CD14-positive monocyte (primary cell): Measurements from ENCODE around the gene SUSD6. TPM values are rescaled to one million over a fixed set of nuclear protein-coding genes. Genes with fewer than 3 reads are reported as not detected.
A peak's percentile ranks its signal among the peaks of the same experiment; 100 is the strongest.

Experiments used
- DNase-seq, 3 donors: peaks; one replicate each; pipeline ENCODE4 v3.0.0-alpha.2; 2011 to 2022
- H2AFZ ChIP-seq: 2 replicates; pipeline ENCODE4 v1.6.0; 2012; ENCODE audit warnings: mild to moderate bottlenecking, low read depth, low read length, inconsistent platforms; ENCODE audit not compliant: insufficient read depth, poor library complexity, severe bottlenecking
- H3K27ac ChIP-seq, 2 donors: 1 replicate in 1 of 2; 2 replicates in 1 of 2; pipeline ENCODE4 v1.5.1; 2012 to 2013; ENCODE audit warnings: low read length in 2 of 2, control low read depth in 1 of 2, inconsistent platforms in 1 of 2, low read depth in 1 of 2, mild to moderate bottlenecking in 1 of 2
- H3K27me3 ChIP-seq, 2 donors: one replicate each; pipeline versions ENCODE4 v1.6.0 to v1.6.1; 2011 to 2013; ENCODE audit warnings: low read length in 2 of 2; ENCODE audit not compliant: control insufficient read depth in 2 of 2, insufficient read depth in 2 of 2
- H3K36me3 ChIP-seq, 2 donors: replicated peaks in 1 of 2; 1 replicate in 1 of 2; 2 replicates in 1 of 2; pipeline versions ENCODE4 v1.5.1 to v1.6.1; 2012 to 2013; ENCODE audit warnings: low read length in 2 of 2, control low read depth in 1 of 2, inconsistent platforms in 1 of 2, mild to moderate bottlenecking in 1 of 2; ENCODE audit not compliant: insufficient read depth in 2 of 2, control insufficient read depth in 1 of 2
- H3K4me1 ChIP-seq, 2 donors: 1 replicate in 1 of 2; 2 replicates in 1 of 2; pipeline versions ENCODE4 v1.5.1 to v1.6.1; 2012 to 2013; ENCODE audit warnings: low read length in 2 of 2, control low read depth in 1 of 2, inconsistent platforms in 1 of 2, mild to moderate bottlenecking in 1 of 2, moderate library complexity in 1 of 2; ENCODE audit not compliant: insufficient read depth in 2 of 2, control insufficient read depth in 1 of 2
- H3K4me2 ChIP-seq: replicated peaks from 2 replicates; pipeline ENCODE3; 2012; ENCODE audit warnings: low read length, moderate library complexity, mild to moderate bottlenecking; ENCODE audit not compliant: poor library complexity, severe bottlenecking; ENCODE audit errors: extremely low read depth
- H3K4me3 ChIP-seq, 3 experiments: fragments of 200-600 bp in 1 of 3; sonication (generic) in 1 of 3; replicated peaks in 1 of 3; 1 replicate in 2 of 3; 2 replicates in 1 of 3; pipeline ENCODE4 v1.5.1; 2011 to 2013; ENCODE audit warnings: low read length in 3 of 3, mild to moderate bottlenecking in 3 of 3, control low read depth in 2 of 3, low read depth in 2 of 3, inconsistent platforms in 1 of 3, moderate library complexity in 1 of 3
- H3K79me2 ChIP-seq: 2 replicates; pipeline ENCODE4 v1.6.0; 2012; ENCODE audit warnings: mild to moderate bottlenecking, control low read depth, inconsistent platforms, low read length, moderate library complexity; ENCODE audit not compliant: insufficient read depth
- H3K9ac ChIP-seq: 2 replicates; pipeline ENCODE4 v1.6.0; 2017; ENCODE audit warnings: low read length, mild to moderate bottlenecking; ENCODE audit not compliant: insufficient read depth, poor library complexity, severe bottlenecking
- H3K9me3 ChIP-seq, 2 donors: replicated peaks in 1 of 2; 1 replicate in 1 of 2; 2 replicates in 1 of 2; pipeline versions ENCODE4 v1.5.1 to v1.6.1; 2012 to 2013; ENCODE audit warnings: low read length in 2 of 2, control low read depth in 1 of 2; ENCODE audit not compliant: control insufficient read depth in 1 of 2, insufficient read depth in 1 of 2
- H4K20me1 ChIP-seq: 2 replicates; pipeline ENCODE4 v1.6.0; 2012; ENCODE audit warnings: mild to moderate bottlenecking, low read length, control low read depth, moderate library complexity; ENCODE audit not compliant: insufficient read depth
- H3K27ac Mint-ChIP-seq, 7 donors: one replicate each; pipeline ENCODE4 v1.8.0; 2020; ENCODE audit warnings: mild to moderate bottlenecking in 7 of 7, mixed read lengths in 7 of 7, moderate library complexity in 6 of 7, inconsistent platforms in 2 of 7
- H3K27me3 Mint-ChIP-seq, 3 donors: one replicate each; pipeline ENCODE4 v1.8.0; 2021 to 2022; ENCODE audit warnings: low read depth in 3 of 3, mild to moderate bottlenecking in 3 of 3, mixed read lengths in 3 of 3, moderate library complexity in 3 of 3, inconsistent platforms in 1 of 3
- H3K36me3 Mint-ChIP-seq, 2 donors: one replicate each; pipeline ENCODE4 v1.8.0; 2020; ENCODE audit warnings: mixed read lengths in 2 of 2, inconsistent platforms in 1 of 2, mild to moderate bottlenecking in 1 of 2
- H3K4me1 Mint-ChIP-seq: one replicate; pipeline ENCODE4 v1.8.0; 2020; ENCODE audit warnings: mild to moderate bottlenecking, mixed read lengths
- H3K4me3 Mint-ChIP-seq, 2 donors: one replicate each; pipeline ENCODE4 v1.8.0; 2020; ENCODE audit warnings: mild to moderate bottlenecking in 2 of 2, mixed read lengths in 2 of 2, moderate library complexity in 1 of 2
- H3K9me3 Mint-ChIP-seq, 7 donors: one replicate each; pipeline ENCODE4 v1.8.0; 2020 to 2022; ENCODE audit warnings: mixed read lengths in 7 of 7, mild to moderate bottlenecking in 6 of 7, moderate library complexity in 6 of 7, inconsistent platforms in 2 of 7
- WGBS: methylation state at CpG from one replicate; pipeline ENCODE4 v1.1.5; 2013; ENCODE audit warnings: missing lambda C conversion rate; ENCODE audit not compliant: insufficient coverage; 5-methylcytosine and 5-hydroxymethylcytosine counted together
- intact Hi-C, 2 donors: fragments of 100-400 bp; cut with micrococcal nuclease; formaldehyde crosslinking; loops; one replicate each; pipeline versions ENCODE4 v1.15.0 to v1.15.1; 2023
- polyA plus RNA-seq, 3 donors: library from polyadenylated mRNA; depleted of rRNA in 1 of 3; unstranded in 2 of 3; stranded (reverse) in 1 of 3; fragments of 300-500 nt in 2 of 3; fragments of >200 nt in 1 of 3; fragmentation: Illumina TruSeq in 2 of 3; gene quantifications; 1 replicate in 2 of 3; 2 replicates in 1 of 3; pipeline ENCODE4 v1.2.3, GENCODE V29; 2012 to 2021
- TF ChIP-seq, protein P1 (sequence below): fragments of 200-600 bp; IDR thresholded peaks from one replicate; pipeline ENCODE4 v1.8.0; 2022; ENCODE audit warnings: antibody characterized with exemption, mild to moderate bottlenecking

SUSD6 gene
- polyA plus RNA-seq, 3 donors = 17.3 to 81.8 (median 30.1) TPM

DNA sequence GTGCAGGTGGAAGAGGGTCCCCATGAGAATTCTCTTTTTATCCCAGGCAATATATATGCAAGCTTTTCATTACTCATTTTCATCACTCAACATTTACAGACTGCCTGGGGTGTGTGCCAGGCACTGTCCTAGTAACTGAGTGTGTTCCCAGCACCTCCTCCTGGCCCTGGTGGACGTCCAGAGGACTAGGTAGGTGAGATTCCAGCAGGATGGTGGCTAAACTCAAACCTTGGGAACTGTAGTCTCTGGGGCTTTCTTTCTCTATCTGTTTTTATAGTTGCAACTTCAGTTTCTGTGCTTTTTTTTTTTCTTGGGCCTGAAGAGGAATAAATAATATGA is 63.8 kb downstream of the SUSD6 start:
- no peaks in the 10 kb centered on the region for H3K27me3 ChIP-seq
- intact Hi-C loops = no loop called here

DNA sequence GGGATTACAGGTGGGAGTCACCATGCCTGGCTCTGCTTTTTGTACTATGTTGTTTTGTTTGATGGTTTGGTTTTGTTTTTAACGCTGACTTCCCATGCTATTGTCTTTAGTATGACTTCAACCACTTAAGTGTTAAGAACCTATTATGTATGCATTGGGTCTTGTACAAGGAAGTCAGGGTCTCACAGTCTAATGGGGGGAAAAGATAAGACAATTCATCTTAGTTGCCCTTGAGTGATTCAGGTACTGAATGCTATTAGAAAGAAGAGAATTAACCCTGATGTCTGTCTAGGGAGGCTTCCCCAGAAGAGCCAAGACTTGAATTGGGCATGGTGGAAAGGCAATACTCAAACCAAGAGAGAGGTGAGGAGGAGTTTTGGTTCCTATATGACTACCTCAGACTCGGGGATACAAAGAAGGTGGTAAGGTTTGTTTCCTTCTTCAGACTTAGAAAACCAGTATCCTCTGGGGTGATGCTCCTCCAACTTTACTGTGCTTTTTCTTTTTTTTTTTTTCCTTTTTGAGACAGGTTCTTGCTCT is 64.6 kb downstream of the SUSD6 start:
- Histone ChIP-seq H3K36me3 (peaks cover 3 to 41% of the 10 kb centered on the region in 2 donors), H3K4me3 (no peak overlapping the region), H3K27ac (no peak overlapping the region), H3K27me3 (no peaks in the 10 kb centered on the region), H2AFZ (no peak overlapping the region), H4K20me1 (peaks cover 98% of the 10 kb centered on the region), H3K79me2 (peaks cover 96% of the 10 kb centered on the region), H3K4me2 (no peak overlapping the region), H3K9ac (no peak overlapping the region), H3K9me3 (no peaks in the 10 kb centered on the region), H3K4me1 (peaks cover 42% of the 10 kb centered on the region in 2 donors)
- no peaks in the 10 kb centered on the region for H3K27me3 Mint-ChIP-seq
- no peaks in the 10 kb centered on the region for H3K9me3 Mint-ChIP-seq
- intact Hi-C loops = no loop called here
- H3K27ac Mint-ChIP-seq = peak overlapping the region in 3 of 7 donors; percentile 30 to 74 (median 57)
- whole genome bisulfite sequencing = no CpG with 5 or more reads among the region's 2 CpGs
- no peak overlapping the region for H3K4me3 Mint-ChIP-seq
- TF ChIP-seq, protein P1, sequence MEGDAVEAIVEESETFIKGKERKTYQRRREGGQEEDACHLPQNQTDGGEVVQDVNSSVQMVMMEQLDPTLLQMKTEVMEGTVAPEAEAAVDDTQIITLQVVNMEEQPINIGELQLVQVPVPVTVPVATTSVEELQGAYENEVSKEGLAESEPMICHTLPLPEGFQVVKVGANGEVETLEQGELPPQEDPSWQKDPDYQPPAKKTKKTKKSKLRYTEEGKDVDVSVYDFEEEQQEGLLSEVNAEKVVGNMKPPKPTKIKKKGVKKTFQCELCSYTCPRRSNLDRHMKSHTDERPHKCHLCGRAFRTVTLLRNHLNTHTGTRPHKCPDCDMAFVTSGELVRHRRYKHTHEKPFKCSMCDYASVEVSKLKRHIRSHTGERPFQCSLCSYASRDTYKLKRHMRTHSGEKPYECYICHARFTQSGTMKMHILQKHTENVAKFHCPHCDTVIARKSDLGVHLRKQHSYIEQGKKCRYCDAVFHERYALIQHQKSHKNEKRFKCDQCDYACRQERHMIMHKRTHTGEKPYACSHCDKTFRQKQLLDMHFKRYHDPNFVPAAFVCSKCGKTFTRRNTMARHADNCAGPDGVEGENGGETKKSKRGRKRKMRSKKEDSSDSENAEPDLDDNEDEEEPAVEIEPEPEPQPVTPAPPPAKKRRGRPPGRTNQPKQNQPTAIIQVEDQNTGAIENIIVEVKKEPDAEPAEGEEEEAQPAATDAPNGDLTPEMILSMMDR = no peak
- peaks cover 52% of the 10 kb centered on the region for H3K4me1 Mint-ChIP-seq
- no peak for DNase-seq
- H3K36me3 Mint-ChIP-seq = peaks cover 27 to 49% of the 10 kb centered on the region in 2 donors

More for the DNA sequence above, 63.8 kb downstream of the SUSD6 start:
- Histone ChIP-seq H3K4me2 (no peak overlapping the region), H3K4me3 (no peak overlapping the region), H3K9ac (no peak overlapping the region), H3K4me1 (peaks cover 35 to 42% of the 10 kb centered on the region in 2 donors), H3K27ac (no peak overlapping the region), H4K20me1 (peaks cover 98% of the 10 kb centered on the region), H3K9me3 (no peaks in the 10 kb centered on the region), H3K79me2 (peaks cover 96% of the 10 kb centered on the region), H2AFZ (no peak overlapping the region), H3K36me3 (peaks cover 3 to 46% of the 10 kb centered on the region in 2 donors)
- 100% methylated on average over 1 of the region's 1 CpG for WGBS
- H3K36me3 Mint-ChIP-seq = peaks cover 29 to 55% of the 10 kb centered on the region in 2 donors
- DNase-seq = no peak
- no peaks in the 10 kb centered on the region for H3K27me3 Mint-ChIP-seq
- H3K9me3 Mint-ChIP-seq = no peaks in the 10 kb centered on the region
- H3K4me3 Mint-ChIP-seq = no peak overlapping the region
- TF ChIP-seq, protein P1 = no peak
- H3K4me1 Mint-ChIP-seq = peaks cover 52% of the 10 kb centered on the region
- peak overlapping the region in 1 of 7 donors; percentile 13 for H3K27ac Mint-ChIP-seq
